ENCODE measurements around the gene RASSF10. TPM values are rescaled to one million over a fixed set of nuclear protein-coding genes. Genes with fewer than 3 reads are reported as not detected.

Gene RASSF10
- total and polyA plus RNA-seq, 8 donors = 0.06 to 0.41 (median 0.26) TPM; not detected in 4

DNA sequence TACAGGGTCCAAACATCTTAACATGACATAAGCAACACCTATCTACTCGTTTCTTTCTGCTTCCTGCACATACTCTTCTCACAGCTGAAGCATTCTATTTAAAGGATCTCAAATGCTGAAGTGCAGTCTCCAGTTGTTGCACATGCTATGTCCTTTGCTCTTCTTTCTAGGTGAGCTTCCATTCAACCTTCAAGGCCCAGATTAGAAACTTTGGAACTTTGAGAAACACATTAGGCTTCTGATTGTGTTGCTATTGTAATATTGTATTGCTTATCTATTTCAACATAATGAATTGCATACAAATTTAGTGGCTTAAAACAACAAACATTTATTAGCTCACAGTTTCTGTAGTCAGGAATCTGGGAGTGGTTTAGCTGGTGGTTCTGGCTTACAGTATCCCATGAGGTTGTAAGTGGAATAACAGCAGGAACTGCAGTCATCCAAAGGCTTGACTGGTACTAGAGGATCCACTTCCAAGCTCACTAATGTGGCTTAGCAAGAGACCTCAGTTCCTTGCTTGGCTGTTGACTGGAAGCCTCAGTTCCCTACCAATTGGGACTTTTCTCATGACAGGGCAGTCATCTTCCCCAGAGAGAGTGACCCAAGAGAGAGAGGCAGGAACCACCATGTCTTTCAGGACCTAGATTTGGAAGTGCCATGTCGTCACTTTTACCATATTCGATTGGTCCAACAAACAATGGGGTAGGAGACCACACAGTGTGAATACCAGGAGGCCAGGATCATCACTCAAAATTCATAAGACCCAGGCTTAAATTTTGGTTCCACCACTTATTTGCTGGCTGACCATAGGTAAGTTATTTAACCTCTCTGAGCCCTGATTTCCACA lies 27.2 kb upstream of the RASSF10 start:
- Histone ChIP-seq H3K36me3 (no peaks in the 10 kb centered on the region), H3K9me3 (no peaks in the 10 kb centered on the region), H3K27me3 (no peaks in the 10 kb centered on the region), H3K4me3 (no peak overlapping the region), H3K4me1 (no peaks in the 10 kb centered on the region), H3K27ac (no peak overlapping the region)
- 79 to 82% methylated on average over 3 of the region's 3 CpGs for WGBS, 2 donors
- TF ChIP-seq, protein P1, sequence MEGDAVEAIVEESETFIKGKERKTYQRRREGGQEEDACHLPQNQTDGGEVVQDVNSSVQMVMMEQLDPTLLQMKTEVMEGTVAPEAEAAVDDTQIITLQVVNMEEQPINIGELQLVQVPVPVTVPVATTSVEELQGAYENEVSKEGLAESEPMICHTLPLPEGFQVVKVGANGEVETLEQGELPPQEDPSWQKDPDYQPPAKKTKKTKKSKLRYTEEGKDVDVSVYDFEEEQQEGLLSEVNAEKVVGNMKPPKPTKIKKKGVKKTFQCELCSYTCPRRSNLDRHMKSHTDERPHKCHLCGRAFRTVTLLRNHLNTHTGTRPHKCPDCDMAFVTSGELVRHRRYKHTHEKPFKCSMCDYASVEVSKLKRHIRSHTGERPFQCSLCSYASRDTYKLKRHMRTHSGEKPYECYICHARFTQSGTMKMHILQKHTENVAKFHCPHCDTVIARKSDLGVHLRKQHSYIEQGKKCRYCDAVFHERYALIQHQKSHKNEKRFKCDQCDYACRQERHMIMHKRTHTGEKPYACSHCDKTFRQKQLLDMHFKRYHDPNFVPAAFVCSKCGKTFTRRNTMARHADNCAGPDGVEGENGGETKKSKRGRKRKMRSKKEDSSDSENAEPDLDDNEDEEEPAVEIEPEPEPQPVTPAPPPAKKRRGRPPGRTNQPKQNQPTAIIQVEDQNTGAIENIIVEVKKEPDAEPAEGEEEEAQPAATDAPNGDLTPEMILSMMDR (IDR thresholded peaks at IDR 0.05) = no peak
- FAIRE-seq (no peak), ATAC-seq (no peak), DNase-seq (no peak)
- intact Hi-C loops (cut with DNase I) = no loop called here

DNA sequence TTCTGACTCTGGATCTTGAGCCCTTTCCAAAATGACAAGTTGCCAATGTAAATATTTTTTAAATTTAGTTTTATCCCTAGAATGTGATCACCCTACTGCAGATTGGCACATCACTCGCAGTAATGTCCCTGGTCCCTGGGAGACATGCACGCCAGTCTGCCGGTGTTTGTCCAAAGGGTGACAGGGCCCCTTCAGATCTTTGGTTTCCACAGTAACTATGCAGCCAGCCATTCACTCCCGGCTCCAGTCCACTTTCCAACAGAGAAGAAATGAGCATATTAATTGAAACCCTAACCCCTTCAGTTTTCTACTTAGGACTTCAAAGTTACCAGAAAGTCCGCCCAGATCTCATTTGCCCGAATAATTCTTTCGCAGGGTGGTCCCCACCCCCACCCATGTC lies 25.8 kb upstream of the RASSF10 start:
- no peak for FAIRE-seq
- DNase-seq = no peak
- intact Hi-C loops (cut with DNase I) = no loop called here
- peak in 2 of 4 donors; percentile 60 to 67 for ATAC-seq
- H3K4me1 ChIP-seq = no peaks in the 10 kb centered on the region
- no peak overlapping the region for H3K4me3 ChIP-seq
- H3K27ac ChIP-seq = no peak overlapping the region
- H3K27me3 ChIP-seq = no peaks in the 10 kb centered on the region
- no peaks in the 10 kb centered on the region for H3K36me3 ChIP-seq
- no peaks in the 10 kb centered on the region for H3K9me3 ChIP-seq
- TF ChIP-seq, protein P1 (IDR thresholded peaks at IDR 0.05) = no peak
- WGBS, 2 donors = 69% methylated on average over 7 of the region's 7 CpGs

DNA sequence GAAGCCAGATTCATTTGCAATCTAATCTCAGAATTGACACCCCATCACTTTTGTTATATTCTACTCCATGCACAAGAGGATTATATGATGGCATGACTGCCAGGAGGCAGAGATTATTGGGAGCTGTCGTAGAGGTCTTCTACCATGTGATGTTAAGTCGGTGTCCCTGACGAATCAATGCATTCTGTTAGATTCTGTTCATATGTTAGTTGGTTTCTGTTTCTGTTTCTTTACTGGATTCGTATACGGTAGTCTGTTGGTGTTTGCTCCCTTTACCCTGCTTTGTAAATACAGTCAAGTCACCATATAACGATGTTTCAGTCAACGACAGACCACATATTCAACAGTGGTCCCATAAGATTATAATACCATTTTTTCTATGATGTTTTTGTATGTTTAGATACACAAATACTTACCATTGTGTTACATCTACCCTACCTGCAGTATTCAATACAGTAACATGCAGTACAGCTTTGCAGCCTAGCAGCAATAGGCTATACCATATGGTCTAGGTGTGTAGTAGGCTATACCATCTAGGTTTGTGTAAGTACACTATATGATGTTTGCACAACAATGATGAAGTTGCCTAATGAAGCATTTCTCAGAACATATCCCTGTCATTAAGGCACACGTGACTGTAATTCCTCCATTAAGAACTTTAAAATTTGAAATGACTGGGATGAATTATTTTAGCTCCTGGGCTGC lies 22.8 kb upstream of the RASSF10 start:
- WGBS, 2 donors = 85 to 89% methylated on average over 8 of the region's 8 CpGs
- H3K27ac ChIP-seq = no peak overlapping the region
- H3K4me3 ChIP-seq = no peak overlapping the region
- no peak for FAIRE-seq
- no peaks in the 10 kb centered on the region for H3K4me1 ChIP-seq
- no peaks in the 10 kb centered on the region for H3K9me3 ChIP-seq
- H3K36me3 ChIP-seq = no peaks in the 10 kb centered on the region
- intact Hi-C loops (cut with DNase I) = no loop called here
- no peak for DNase-seq
- TF ChIP-seq, protein P1 (IDR thresholded peaks at IDR 0.05) = no peak
- no peaks in the 10 kb centered on the region for H3K27me3 ChIP-seq
- no peak for ATAC-seq

DNA sequence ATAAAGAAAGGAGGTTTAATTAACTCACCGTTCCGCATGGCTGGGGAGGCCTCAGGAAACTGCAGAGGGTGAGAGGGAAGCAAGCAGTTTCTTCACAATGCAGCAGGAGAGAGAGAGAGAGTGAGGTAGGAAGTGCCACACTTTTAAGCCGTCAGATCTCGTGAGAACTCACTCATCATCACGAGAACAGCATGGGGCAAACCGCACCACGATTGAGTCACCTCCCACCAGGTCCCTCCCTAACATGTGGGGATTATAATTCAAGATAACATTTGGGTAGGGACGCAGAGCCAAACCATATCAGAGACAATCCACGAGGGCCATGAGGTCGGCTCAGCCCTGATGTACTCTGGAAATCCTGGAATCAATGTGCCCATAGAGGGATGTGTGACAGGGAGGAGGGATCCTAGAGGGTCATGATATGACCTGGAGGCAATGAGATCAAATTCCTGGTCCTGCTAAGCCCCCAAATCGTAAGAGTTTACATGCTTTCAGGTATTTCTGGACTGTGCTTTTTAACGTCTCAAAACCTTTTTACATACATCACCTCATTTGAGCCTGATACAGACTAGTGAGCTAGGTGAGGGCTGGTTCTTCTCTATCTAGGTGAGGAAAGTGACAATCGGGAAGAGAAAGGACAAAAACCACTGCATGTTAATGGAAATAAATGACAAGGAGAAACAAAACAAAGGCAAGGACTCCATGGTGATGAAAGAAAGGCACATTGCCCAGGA lies 19.5 kb upstream of the RASSF10 start:
- Histone ChIP-seq H3K27me3 (no peaks in the 10 kb centered on the region), H3K27ac (no peak overlapping the region), H3K4me3 (no peak overlapping the region), H3K36me3 (no peaks in the 10 kb centered on the region), H3K4me1 (no peaks in the 10 kb centered on the region), H3K9me3 (no peaks in the 10 kb centered on the region)
- DNase-seq (no peak), ATAC-seq (no peak), FAIRE-seq (no peak)
- TF ChIP-seq, protein P1 (IDR thresholded peaks at IDR 0.05) = no peak
- WGBS, 2 donors = 85 to 86% methylated on average over 13 of the region's 13 CpGs
- intact Hi-C loops (cut with DNase I) = no loop called here

Data from pancreas (tissue), 10 donors.